Heart left ventricle (tissue), 13 donors: ENCODE results near the gene OPCML.

ENCODE experiments used
- POLR2A ChIP-seq, 2 donors: fragments of 450-650 bp; IDR thresholded peaks; one replicate each; pipeline ENCODE4 v1.6.1; 2017; ENCODE audit warnings: antibody characterized with exemption in 2 of 2, mild to moderate bottlenecking in 2 of 2, moderate library complexity in 2 of 2
- TF ChIP-seq, protein P1 (sequence below), 12 donors: fragments of 200-600 bp; sonication (generic) in 4 of 12; IDR thresholded peaks; one replicate each; pipeline versions ENCODE4 v1.5.0 to v1.8.0; 2018 to 2022; ENCODE audit warnings: antibody characterized with exemption in 12 of 12, mild to moderate bottlenecking in 5 of 12
- donor health status: ischemic (EF 13 %, LVEDD 7.1; RV severe dilation, severe dysfunction).
- donor health status: DM: no; HTN: yes; CAD: no.
- donor health status: DM: no; HTN: no; CAD: no.
- donor health status: ischemic (EF 25% LVEDD 6.9; RV normal size, moderate dysfunction).
- donor health status: ischemic (EF 25% LVEDD 5.7; RV mildly dilated, moderate dysfunction).
- donor health status: ischemic (EF 35%, LVEDD 5.7; RV mildly dilated, moderate dysfunction).
- donor health status: nonischemic (EF 11% LVEDD 7.7; RV severe dilation, severe dysfunction).
- donor health status: DM: yes; HTN: yes; CAD: no.
- donor health status: PGD.
- donor health status: ischemic (EF 29% LVEDD 5.4; RV normal size, mild dysfunction).
- donor health status: nonischemic (EF 23%, LVEDD 6.1; RV moderate dilation, normal function).

DNA sequence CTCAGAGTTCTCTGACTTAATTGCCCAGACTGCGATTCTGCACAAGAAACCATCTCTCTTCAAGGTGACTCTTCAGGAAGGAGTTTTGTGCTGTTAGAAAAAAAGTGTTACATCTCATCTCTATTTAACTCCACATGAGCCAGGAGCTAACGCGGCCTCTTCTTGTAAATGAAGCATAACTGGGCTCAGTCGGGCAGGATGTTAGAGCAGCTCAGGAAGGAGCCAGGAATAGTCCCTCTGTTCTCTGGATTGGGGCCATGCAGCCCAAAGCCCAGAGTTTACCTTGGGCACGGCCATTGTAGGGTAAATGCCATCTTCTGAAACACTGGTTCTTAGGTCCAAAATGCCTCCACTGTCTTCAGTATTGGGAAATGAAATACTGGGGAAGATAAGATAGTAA is 760.6 kb downstream of the OPCML start:
- TF ChIP-seq POLR2A (IDR thresholded peaks at IDR 0.05): no peak
- TF ChIP-seq, protein P1, sequence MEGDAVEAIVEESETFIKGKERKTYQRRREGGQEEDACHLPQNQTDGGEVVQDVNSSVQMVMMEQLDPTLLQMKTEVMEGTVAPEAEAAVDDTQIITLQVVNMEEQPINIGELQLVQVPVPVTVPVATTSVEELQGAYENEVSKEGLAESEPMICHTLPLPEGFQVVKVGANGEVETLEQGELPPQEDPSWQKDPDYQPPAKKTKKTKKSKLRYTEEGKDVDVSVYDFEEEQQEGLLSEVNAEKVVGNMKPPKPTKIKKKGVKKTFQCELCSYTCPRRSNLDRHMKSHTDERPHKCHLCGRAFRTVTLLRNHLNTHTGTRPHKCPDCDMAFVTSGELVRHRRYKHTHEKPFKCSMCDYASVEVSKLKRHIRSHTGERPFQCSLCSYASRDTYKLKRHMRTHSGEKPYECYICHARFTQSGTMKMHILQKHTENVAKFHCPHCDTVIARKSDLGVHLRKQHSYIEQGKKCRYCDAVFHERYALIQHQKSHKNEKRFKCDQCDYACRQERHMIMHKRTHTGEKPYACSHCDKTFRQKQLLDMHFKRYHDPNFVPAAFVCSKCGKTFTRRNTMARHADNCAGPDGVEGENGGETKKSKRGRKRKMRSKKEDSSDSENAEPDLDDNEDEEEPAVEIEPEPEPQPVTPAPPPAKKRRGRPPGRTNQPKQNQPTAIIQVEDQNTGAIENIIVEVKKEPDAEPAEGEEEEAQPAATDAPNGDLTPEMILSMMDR (IDR thresholded peaks at IDR 0.05): no peak
